HG02943 (cell line): ENCODE results near the gene ROR2.

Experiments
- ATAC-seq: cut with Tn5 transposase; IDR thresholded peaks from one replicate; pipeline ENCODE4 v1.9.1; 2021; ENCODE audit warnings: mild to moderate bottlenecking, low read depth, moderate library complexity; ENCODE audit not compliant: unreplicated experiment

The ROR2 gene

GRCh38 chr9:91729558-91729842 is 220.5 kb downstream of the ROR2 start:
- ATAC-seq = no peak

- ATAC-seq = no peak
Measured at GRCh38 chr9:91727972-91728371, 222.1 kb downstream of the ROR2 start.

GRCh38 chr9:91727316-91727861 is 222.6 kb downstream of the ROR2 start:
- peak; percentile 57 for ATAC-seq

- ATAC-seq = no peak
Measured at GRCh38 chr9:91726406-91727100, 223.5 kb downstream of the ROR2 start.

- no peak for ATAC-seq
Measured at GRCh38 chr9:91725651-91726050, 224.4 kb downstream of the ROR2 start.

- no peak for ATAC-seq
Measured at GRCh38 chr9:91724609-91725505, 225.2 kb downstream of the ROR2 start.

GRCh38 chr9:91724068-91724440 is 226.0 kb downstream of the ROR2 start:
- ATAC-seq = no peak

GRCh38 chr9:91723420-91724067 is 226.5 kb downstream of the ROR2 start:
- ATAC-seq = no peak

- ATAC-seq = no peak
Measured at GRCh38 chr9:91720751-91721705, 229.0 kb downstream of the ROR2 start.

GRCh38 chr9:91720313-91720712 is 229.7 kb downstream of the ROR2 start:
- no peak for ATAC-seq

GRCh38 chr9:91718071-91718470 is 232.0 kb downstream of the ROR2 start:
- ATAC-seq = no peak

GRCh38 chr9:91716815-91717214 is 233.2 kb downstream of the ROR2 start:
- no peak for ATAC-seq

- no peak for ATAC-seq
Measured at GRCh38 chr9:91716239-91716638, 233.8 kb downstream of the ROR2 start.

- no peak for ATAC-seq
Measured at GRCh38 chr9:91714874-91715615, 235.0 kb downstream of the ROR2 start.

GRCh38 chr9:91714020-91714806 is 235.8 kb downstream of the ROR2 start:
- no peak for ATAC-seq

GRCh38 chr9:91712811-91713210 is 237.2 kb downstream of the ROR2 start:
- ATAC-seq = no peak

- ATAC-seq = peak; percentile 83
Measured at GRCh38 chr9:91711755-91712601, 238.1 kb downstream of the ROR2 start.

GRCh38 chr9:91710158-91710557 is 239.9 kb downstream of the ROR2 start:
- no peak for ATAC-seq
